Suppressor macrophage treated with lipopolysaccharide for 4 hours (primary cell): Measurements from ENCODE around the gene CKMT2.

ENCODE experiments used
- DNase-seq: peaks from one replicate; pipeline ENCODE4 v3.0.0-alpha.2; 2020

Gene CKMT2

GRCh38 chr5:81233080-81233634 is at the start of gene CKMT2:
TSS of gene CKMT2 (plus strand) at chr5:81233322. CDS start at chr5:81251133, 17,811 bp downstream.
- DNase-seq: no peak

GRCh38 chr5:81183811-81184748 is 49.0 kb upstream of the CKMT2 start:
- no peak for DNase-seq

GRCh38 chr5:81184749-81185110 is 48.4 kb upstream of the CKMT2 start:
- no peak for DNase-seq

- DNase-seq: no peak
Observed at GRCh38 chr5:81187885-81188284, 45.2 kb upstream of the CKMT2 start.

- DNase-seq: no peak
Observed at GRCh38 chr5:81188962-81189361, 44.2 kb upstream of the CKMT2 start.

- no peak for DNase-seq
Observed at GRCh38 chr5:81189875-81190498, 43.1 kb upstream of the CKMT2 start.

GRCh38 chr5:81191726-81192372 is 41.3 kb upstream of the CKMT2 start:
- no peak for DNase-seq

GRCh38 chr5:81192373-81192750 is 40.8 kb upstream of the CKMT2 start:
- no peak for DNase-seq

- DNase-seq: peak; percentile 80
Observed at GRCh38 chr5:81194633-81195334, 38.3 kb upstream of the CKMT2 start.

- no peak for DNase-seq
Observed at GRCh38 chr5:81195335-81195929, 37.7 kb upstream of the CKMT2 start.

GRCh38 chr5:81202655-81203054 is 30.5 kb upstream of the CKMT2 start:
- no peak for DNase-seq

- no peak for DNase-seq
Observed at GRCh38 chr5:81203729-81204128, 29.4 kb upstream of the CKMT2 start.

GRCh38 chr5:81204205-81204604 is 28.9 kb upstream of the CKMT2 start:
- no peak for DNase-seq

GRCh38 chr5:81205058-81205457 is 28.1 kb upstream of the CKMT2 start:
- no peak for DNase-seq

GRCh38 chr5:81207009-81207408 is 26.1 kb upstream of the CKMT2 start:
- DNase-seq: no peak

- DNase-seq: no peak
Observed at GRCh38 chr5:81208904-81209303, 24.2 kb upstream of the CKMT2 start.

- DNase-seq: no peak
Observed at GRCh38 chr5:81209386-81209785, 23.7 kb upstream of the CKMT2 start.

GRCh38 chr5:81209869-81210493 is 23.1 kb upstream of the CKMT2 start:
- no peak for DNase-seq

- DNase-seq: no peak
Observed at GRCh38 chr5:81212211-81212751, 20.8 kb upstream of the CKMT2 start.

GRCh38 chr5:81213070-81213469 is 20.1 kb upstream of the CKMT2 start:
- DNase-seq: no peak

- no peak for DNase-seq
Observed at GRCh38 chr5:81214848-81215247, 18.3 kb upstream of the CKMT2 start.

GRCh38 chr5:81216152-81216551 is 17.0 kb upstream of the CKMT2 start:
- no peak for DNase-seq
